ENCODE measurements around the gene CLMP.
"Not testable (repeated sequence)": the region's sequence is repeated elsewhere in the genome, so short reads cannot be mapped to it uniquely, and the experiment has no call there.

CLMP gene

DNA sequence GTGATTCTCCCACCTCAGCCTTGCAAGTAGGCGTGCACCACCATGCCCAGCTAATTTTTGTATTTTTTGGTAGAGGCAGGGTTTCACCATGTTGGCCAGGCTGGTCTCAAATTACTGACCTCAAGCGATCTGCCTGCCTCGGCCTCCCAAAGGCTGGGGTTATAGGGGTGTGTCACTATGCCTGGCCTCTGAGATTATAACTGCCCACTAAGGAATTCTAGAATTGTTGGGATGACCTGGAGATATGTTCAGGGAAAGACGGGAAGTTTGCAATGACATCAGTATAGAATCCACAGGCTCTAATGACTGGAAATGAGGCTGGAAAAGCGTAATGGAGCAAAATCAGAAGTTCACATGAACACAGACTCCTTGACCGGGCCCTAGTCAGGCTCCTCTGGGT, 62.2 kb downstream of the CLMP start:
- no peak for DNase-seq (ENCODE audit: extremely low read depth, low read depth)
- TF ChIP-seq, protein P1, sequence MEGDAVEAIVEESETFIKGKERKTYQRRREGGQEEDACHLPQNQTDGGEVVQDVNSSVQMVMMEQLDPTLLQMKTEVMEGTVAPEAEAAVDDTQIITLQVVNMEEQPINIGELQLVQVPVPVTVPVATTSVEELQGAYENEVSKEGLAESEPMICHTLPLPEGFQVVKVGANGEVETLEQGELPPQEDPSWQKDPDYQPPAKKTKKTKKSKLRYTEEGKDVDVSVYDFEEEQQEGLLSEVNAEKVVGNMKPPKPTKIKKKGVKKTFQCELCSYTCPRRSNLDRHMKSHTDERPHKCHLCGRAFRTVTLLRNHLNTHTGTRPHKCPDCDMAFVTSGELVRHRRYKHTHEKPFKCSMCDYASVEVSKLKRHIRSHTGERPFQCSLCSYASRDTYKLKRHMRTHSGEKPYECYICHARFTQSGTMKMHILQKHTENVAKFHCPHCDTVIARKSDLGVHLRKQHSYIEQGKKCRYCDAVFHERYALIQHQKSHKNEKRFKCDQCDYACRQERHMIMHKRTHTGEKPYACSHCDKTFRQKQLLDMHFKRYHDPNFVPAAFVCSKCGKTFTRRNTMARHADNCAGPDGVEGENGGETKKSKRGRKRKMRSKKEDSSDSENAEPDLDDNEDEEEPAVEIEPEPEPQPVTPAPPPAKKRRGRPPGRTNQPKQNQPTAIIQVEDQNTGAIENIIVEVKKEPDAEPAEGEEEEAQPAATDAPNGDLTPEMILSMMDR (IDR thresholded peaks at IDR 0.05; ENCODE audit: low read depth, low read length): no peak

DNA sequence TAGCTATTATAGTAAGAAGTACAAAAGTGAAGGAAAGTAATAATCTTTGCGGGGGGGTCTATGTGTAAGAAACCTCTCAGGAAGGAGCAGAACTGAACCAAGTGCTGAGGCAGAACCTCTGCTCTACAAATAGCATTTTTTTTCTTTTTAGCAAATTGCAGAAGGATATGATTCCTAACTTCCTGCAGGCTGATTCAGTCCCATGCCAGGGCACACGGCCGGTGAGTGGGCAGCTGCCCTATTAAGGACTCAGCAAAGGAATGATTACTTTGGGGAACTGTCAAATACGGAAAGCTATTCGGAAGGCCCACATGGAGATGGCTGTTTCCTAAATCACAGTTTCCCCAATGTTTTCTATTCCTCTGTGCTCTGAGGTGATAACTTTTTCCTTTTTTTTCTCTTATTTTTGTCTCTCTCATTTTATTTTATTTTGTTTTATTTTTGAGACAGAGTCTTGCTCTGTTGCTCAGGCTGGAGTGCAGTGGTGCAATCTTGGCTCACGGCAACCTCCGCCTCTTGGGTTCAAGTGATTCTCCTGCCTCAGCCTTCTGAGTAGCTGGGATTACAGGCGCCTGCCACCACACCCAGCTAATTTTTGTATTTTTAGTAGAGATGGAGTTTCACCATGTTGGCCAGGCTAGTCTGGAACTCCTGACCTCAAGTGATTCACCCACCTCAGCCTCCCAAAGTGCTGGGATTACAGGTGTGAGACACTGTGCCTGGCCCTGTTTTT, 62.8 kb downstream of the CLMP start:
- DNase-seq (ENCODE audit: extremely low read depth, low read depth): not testable (repeated sequence)

DNA sequence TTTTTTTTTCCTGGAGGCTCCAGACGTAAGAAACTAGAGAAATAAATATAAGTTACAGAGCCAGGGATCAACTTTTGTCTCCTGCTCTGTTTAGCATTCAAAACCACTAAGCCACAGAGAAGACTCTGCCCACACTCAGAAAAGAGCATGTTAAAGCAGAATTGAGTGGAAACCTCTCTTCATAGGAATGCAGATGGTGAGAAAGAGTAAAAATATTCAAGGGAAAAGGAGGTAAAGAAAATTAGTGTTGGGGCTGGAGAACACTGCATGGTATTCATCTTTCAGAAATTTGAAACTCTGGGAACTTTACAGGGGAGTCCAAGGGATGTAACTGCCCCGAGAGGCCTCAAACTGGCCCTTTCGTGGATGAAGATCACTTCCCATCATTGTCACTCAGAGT, 65.1 kb downstream of the CLMP start:
- no peak for DNase-seq (ENCODE audit: extremely low read depth, low read depth)
- TF ChIP-seq, protein P1 (IDR thresholded peaks at IDR 0.05; ENCODE audit: low read depth, low read length): no peak

DNA sequence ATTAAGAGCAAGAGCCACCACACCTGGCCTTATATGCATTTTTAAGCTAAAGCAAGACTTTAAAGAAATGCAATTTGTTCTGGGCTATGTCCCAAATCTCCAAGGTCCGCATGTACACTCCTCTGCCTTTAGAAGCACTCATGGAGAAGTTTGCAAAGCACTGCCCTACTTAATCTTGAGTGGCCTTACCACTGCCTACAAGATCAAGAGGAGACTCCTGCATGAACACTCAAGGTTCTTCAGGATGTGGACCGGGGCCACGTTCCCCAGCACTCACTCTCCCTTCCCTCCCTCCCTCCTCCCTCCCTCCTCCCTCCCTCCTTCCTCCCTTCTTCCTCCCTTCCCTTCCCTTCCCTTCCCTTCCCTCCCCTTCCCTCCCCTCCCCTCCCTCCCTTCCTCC, 69.9 kb downstream of the CLMP start:
- TF ChIP-seq, protein P1 (IDR thresholded peaks at IDR 0.05; ENCODE audit: low read depth, low read length): no peak
- no peak for DNase-seq (ENCODE audit: extremely low read depth, low read depth)

DNA sequence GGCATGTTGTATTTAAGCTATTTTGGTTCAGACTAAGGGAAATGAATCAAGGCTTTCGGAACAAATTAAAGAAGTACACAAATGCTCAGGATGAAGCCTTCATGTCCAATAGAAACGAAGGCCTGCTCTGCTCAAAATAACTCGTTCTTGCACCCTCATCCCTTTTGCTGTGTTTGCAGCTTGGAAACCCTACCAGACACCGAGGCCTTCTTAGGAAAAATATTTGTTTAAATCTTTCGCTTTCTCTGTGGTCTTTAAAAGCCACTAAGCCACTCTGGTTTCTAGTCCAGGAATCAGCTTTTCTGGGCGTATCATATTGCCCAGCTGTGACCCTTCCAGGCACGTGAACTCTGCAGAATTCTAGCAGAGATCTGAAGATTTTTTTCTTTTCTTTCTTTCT, 72.2 kb downstream of the CLMP start:
- TF ChIP-seq, protein P1 (IDR thresholded peaks at IDR 0.05; ENCODE audit: low read depth, low read length): no peak
- no peak for DNase-seq (ENCODE audit: extremely low read depth, low read depth)

DNA sequence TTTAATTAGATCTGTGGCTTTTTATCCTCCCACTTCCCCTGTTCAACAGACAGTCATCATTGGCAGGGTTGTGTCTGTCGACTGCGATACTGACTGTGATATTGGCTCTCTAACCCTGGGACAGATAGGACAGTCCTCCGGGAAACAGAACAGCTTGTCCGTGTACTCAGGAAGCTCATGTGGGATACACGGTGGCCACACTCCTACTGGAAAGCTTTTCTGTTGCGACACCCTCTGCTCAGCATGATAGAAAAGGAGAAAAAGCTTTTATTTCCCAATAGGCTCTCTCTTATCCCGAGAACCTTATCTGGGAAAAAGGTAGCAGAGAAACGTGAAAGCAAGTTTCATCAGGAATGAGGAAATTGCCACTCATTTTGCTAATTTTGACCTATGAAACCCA, 72.7 kb downstream of the CLMP start:
- TF ChIP-seq, protein P1 (IDR thresholded peaks at IDR 0.05; ENCODE audit: low read depth, low read length): no peak
- DNase-seq (ENCODE audit: extremely low read depth, low read depth): no peak

DNA sequence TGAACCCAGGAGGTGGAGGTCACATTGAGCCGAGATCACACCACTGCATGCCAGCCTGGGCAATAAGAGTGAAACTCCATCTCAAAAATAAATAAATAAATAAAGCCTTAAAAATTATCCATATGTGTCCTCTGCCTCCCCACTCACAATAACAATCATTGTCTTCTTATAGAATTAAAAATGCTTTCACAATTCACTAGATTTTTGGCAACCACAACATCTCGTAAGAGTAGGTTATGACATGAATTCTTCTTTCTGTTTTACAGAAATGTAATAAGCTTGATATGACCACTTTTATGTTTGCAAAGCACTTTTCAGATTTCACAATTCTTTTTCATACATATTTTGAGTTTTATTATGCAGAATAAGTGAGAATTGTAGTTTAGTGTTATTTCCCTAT, 78.6 kb downstream of the CLMP start:
- TF ChIP-seq, protein P1 (IDR thresholded peaks at IDR 0.05; ENCODE audit: low read depth, low read length): no peak
- no peak for DNase-seq (ENCODE audit: extremely low read depth, low read depth)

DNA sequence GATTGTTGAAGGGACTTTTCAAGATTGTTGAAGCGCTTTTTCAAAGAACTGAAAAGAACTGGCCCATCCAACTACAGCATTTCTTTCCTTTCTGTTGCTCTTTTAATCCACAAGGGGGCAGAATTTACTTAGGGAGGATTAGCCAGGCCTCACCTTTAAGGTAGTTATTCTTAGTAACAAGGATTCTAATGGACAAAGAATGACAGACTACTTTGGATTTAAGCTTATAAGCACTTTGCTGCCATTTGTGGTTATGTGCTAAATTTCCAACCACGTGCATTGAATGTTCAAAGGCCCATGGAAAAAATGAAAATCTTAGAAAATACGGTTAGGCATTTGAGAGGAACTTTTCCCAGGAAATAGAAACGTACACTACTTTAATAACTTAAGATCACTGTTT, 83.6 kb downstream of the CLMP start:
- no peak for DNase-seq (ENCODE audit: extremely low read depth, low read depth)
- TF ChIP-seq, protein P1 (IDR thresholded peaks at IDR 0.05; ENCODE audit: low read depth, low read length): peak; percentile 62

All from AG09319 (cell line).